Heart left ventricle (tissue), 13 donors: ENCODE results near the gene LRRC43.

Experiments used
- POLR2A ChIP-seq, 2 donors: fragments of 450-650 bp; IDR thresholded peaks; one replicate each; pipeline ENCODE4 v1.6.1; 2017; ENCODE audit warnings: antibody characterized with exemption in 2 of 2, mild to moderate bottlenecking in 2 of 2, moderate library complexity in 2 of 2
- TF ChIP-seq, protein P1 (sequence below), 12 donors: fragments of 200-600 bp; sonication (generic) in 4 of 12; IDR thresholded peaks; one replicate each; pipeline versions ENCODE4 v1.5.0 to v1.8.0; 2018 to 2022; ENCODE audit warnings: antibody characterized with exemption in 12 of 12, mild to moderate bottlenecking in 5 of 12
- donor health status: ischemic (EF 13 %, LVEDD 7.1; RV severe dilation, severe dysfunction).
- donor health status: DM: no; HTN: yes; CAD: no.
- donor health status: DM: no; HTN: no; CAD: no.
- donor health status: ischemic (EF 25% LVEDD 6.9; RV normal size, moderate dysfunction).
- donor health status: ischemic (EF 25% LVEDD 5.7; RV mildly dilated, moderate dysfunction).
- donor health status: ischemic (EF 35%, LVEDD 5.7; RV mildly dilated, moderate dysfunction).
- donor health status: nonischemic (EF 11% LVEDD 7.7; RV severe dilation, severe dysfunction).
- donor health status: DM: yes; HTN: yes; CAD: no.
- donor health status: PGD.
- donor health status: ischemic (EF 29% LVEDD 5.4; RV normal size, mild dysfunction).
- donor health status: nonischemic (EF 23%, LVEDD 6.1; RV moderate dilation, normal function).

DNA sequence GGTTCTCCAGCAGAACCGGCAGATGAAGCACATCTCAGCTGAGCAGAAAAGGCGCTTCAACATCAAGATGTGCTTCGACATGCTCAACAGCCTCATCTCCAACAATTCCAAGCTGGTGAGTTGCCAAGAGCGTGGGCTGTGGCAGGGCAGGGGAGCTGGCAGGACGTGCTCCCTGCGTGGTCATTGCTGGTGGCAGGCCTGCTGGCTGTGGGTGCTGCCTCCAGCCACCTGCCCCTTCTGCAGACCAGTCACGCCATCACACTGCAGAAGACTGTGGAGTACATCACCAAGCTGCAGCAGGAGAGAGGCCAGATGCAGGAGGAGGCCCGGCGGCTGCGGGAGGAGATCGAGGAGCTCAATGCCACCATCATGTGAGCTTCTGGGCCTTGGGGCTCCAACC, 44.7 kb upstream of the LRRC43 start:
- TF ChIP-seq, protein P1, sequence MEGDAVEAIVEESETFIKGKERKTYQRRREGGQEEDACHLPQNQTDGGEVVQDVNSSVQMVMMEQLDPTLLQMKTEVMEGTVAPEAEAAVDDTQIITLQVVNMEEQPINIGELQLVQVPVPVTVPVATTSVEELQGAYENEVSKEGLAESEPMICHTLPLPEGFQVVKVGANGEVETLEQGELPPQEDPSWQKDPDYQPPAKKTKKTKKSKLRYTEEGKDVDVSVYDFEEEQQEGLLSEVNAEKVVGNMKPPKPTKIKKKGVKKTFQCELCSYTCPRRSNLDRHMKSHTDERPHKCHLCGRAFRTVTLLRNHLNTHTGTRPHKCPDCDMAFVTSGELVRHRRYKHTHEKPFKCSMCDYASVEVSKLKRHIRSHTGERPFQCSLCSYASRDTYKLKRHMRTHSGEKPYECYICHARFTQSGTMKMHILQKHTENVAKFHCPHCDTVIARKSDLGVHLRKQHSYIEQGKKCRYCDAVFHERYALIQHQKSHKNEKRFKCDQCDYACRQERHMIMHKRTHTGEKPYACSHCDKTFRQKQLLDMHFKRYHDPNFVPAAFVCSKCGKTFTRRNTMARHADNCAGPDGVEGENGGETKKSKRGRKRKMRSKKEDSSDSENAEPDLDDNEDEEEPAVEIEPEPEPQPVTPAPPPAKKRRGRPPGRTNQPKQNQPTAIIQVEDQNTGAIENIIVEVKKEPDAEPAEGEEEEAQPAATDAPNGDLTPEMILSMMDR (IDR thresholded peaks at IDR 0.05) = no peak
- TF ChIP-seq POLR2A (IDR thresholded peaks at IDR 0.05) = no peak
